ENCODE data around the gene CFAP45.

Gene CFAP45

GRCh38 chr1:159913451-159914192 lies 13.7 kb upstream of the CFAP45 start:
- peaks cover 12% of the 10 kb centered on the region for H3K4me1 ChIP-seq (ENCODE audit: control insufficient read depth, low read length)

DNA sequence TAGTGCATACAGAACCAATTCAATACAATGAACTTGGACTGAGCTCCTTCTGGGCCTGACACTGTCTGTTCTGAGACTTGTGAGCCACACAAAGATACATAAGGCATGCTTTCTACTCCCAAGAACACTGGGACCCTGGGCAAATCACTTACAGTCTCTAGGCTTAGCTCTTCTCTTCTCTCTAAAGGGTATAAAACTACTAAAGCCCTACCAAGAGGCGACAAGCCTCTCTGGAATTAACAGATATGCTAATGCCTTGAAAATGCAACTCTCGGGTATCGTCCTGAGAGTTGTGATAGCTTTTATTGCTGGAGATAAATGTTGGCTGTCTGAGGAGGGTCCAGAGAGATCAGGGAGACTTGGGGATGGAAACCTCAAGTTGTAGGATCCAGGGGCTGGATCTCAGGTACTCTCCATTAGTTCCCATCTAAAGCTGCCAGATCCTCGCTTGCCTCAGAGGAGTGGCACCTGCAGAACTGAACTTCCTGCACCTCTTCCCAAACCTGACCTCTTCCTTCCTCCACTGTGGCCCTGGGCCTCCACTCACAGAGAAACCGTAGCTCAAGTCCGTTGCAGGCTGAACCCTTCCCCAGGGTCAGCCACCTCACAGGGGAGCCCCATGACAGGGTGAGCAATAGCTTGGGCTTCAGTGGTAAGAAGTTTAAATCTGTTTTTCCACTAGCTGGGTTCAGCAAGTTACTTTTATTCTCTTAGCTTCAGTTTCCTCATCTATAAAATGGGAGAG lies 11.5 kb upstream of the CFAP45 start:
- Histone ChIP-seq H3K9me3 (ENCODE audit: control insufficient read depth, insufficient read depth, low read length) (no peaks in the 10 kb centered on the region), H3K4me2 (ENCODE audit: low read length) (no peak overlapping the region), H3K4me3 (ENCODE audit: low read length) (no peak overlapping the region), H3K79me2 (ENCODE audit: control insufficient read depth, low read length) (no peaks in the 10 kb centered on the region), H4K20me1 (ENCODE audit: control insufficient read depth, insufficient read depth, low read depth, low read length) (no peaks in the 10 kb centered on the region), H3K9me2 (replicated peaks; ENCODE audit: control insufficient read depth, low read length) (no peaks in the 10 kb centered on the region), H3K4me1 (ENCODE audit: control insufficient read depth, low read length) (peaks cover 12% of the 10 kb centered on the region), H3K27me3 (ENCODE audit: control insufficient read depth, low read length) (no peaks in the 10 kb centered on the region), H3F3A (ENCODE audit: control insufficient read depth, insufficient read depth) (peaks cover 5% of the 10 kb centered on the region), H3K36me3 (ENCODE audit: control insufficient read depth, low read length) (peaks cover 11% of the 10 kb centered on the region), H3K27ac (ENCODE audit: low read depth, low read length) (no peak overlapping the region)
- TF ChIP-seq, protein P1, sequence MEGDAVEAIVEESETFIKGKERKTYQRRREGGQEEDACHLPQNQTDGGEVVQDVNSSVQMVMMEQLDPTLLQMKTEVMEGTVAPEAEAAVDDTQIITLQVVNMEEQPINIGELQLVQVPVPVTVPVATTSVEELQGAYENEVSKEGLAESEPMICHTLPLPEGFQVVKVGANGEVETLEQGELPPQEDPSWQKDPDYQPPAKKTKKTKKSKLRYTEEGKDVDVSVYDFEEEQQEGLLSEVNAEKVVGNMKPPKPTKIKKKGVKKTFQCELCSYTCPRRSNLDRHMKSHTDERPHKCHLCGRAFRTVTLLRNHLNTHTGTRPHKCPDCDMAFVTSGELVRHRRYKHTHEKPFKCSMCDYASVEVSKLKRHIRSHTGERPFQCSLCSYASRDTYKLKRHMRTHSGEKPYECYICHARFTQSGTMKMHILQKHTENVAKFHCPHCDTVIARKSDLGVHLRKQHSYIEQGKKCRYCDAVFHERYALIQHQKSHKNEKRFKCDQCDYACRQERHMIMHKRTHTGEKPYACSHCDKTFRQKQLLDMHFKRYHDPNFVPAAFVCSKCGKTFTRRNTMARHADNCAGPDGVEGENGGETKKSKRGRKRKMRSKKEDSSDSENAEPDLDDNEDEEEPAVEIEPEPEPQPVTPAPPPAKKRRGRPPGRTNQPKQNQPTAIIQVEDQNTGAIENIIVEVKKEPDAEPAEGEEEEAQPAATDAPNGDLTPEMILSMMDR (IDR thresholded peaks at IDR 0.05; ENCODE audit: low read depth, low read length, poor library complexity, severe bottlenecking) = no peak
- no peak for TF ChIP-seq EZH2phosphoT487 (IDR thresholded peaks at IDR 0.05; ENCODE audit: borderline replicate concordance, low read length)

More at GRCh38 chr1:159913451-159914192, 13.7 kb upstream of the CFAP45 start:
- Histone ChIP-seq H3K4me2 (ENCODE audit: low read length) (no peak overlapping the region), H3K27me3 (ENCODE audit: control insufficient read depth, low read length) (no peaks in the 10 kb centered on the region), H4K20me1 (ENCODE audit: control insufficient read depth, insufficient read depth, low read depth, low read length) (no peaks in the 10 kb centered on the region), H3K4me3 (ENCODE audit: low read length) (no peak overlapping the region), H3F3A (ENCODE audit: control insufficient read depth, insufficient read depth) (peaks cover 5% of the 10 kb centered on the region), H3K36me3 (ENCODE audit: control insufficient read depth, low read length) (peaks cover 27% of the 10 kb centered on the region), H3K9me2 (replicated peaks; ENCODE audit: control insufficient read depth, low read length) (no peaks in the 10 kb centered on the region), H3K27ac (ENCODE audit: low read depth, low read length) (no peak overlapping the region), H3K79me2 (ENCODE audit: control insufficient read depth, low read length) (no peaks in the 10 kb centered on the region), H3K9me3 (ENCODE audit: control insufficient read depth, insufficient read depth, low read length) (no peaks in the 10 kb centered on the region)
- TF ChIP-seq, protein P1 (IDR thresholded peaks at IDR 0.05; ENCODE audit: low read depth, low read length, poor library complexity, severe bottlenecking) = no peak
- no peak for TF ChIP-seq EZH2phosphoT487 (IDR thresholded peaks at IDR 0.05; ENCODE audit: borderline replicate concordance, low read length)

- Histone ChIP-seq H3K27ac (ENCODE audit: low read depth, low read length) (no peak overlapping the region), H3K27me3 (ENCODE audit: control insufficient read depth, low read length) (no peaks in the 10 kb centered on the region), H3K9me2 (replicated peaks; ENCODE audit: control insufficient read depth, low read length) (no peaks in the 10 kb centered on the region), H3K9me3 (ENCODE audit: control insufficient read depth, insufficient read depth, low read length) (no peaks in the 10 kb centered on the region), H3K79me2 (ENCODE audit: control insufficient read depth, low read length) (no peaks in the 10 kb centered on the region), H3K4me1 (ENCODE audit: control insufficient read depth, low read length) (peaks cover 12% of the 10 kb centered on the region), H3K4me3 (ENCODE audit: low read length) (no peak overlapping the region), H3K4me2 (ENCODE audit: low read length) (no peak overlapping the region), H3K36me3 (ENCODE audit: control insufficient read depth, low read length) (no peaks in the 10 kb centered on the region), H4K20me1 (ENCODE audit: control insufficient read depth, insufficient read depth, low read depth, low read length) (no peaks in the 10 kb centered on the region), H3F3A (ENCODE audit: control insufficient read depth, insufficient read depth) (no peaks in the 10 kb centered on the region)
- no peak for TF ChIP-seq EZH2phosphoT487 (IDR thresholded peaks at IDR 0.05; ENCODE audit: borderline replicate concordance, low read length)
- TF ChIP-seq, protein P1 (IDR thresholded peaks at IDR 0.05; ENCODE audit: low read depth, low read length, poor library complexity, severe bottlenecking) = no peak
Observed at GRCh38 chr1:159908031-159908940, 8.3 kb upstream of the CFAP45 start.

Data from DOHH2 (cell line).